HG02678 (cell line): ENCODE data around the gene CHAMP1.

ENCODE experiments used
- ATAC-seq: cut with Tn5 transposase; IDR thresholded peaks from one replicate; pipeline ENCODE4 v1.9.1; 2021; ENCODE audit warnings: mild to moderate bottlenecking, moderate library complexity; ENCODE audit not compliant: unreplicated experiment

The CHAMP1 gene

GRCh38 chr13:114296902-114297301, 17.4 kb upstream of the CHAMP1 start:
- no peak for ATAC-seq

GRCh38 chr13:114298866-114299265, 15.4 kb upstream of the CHAMP1 start:
- ATAC-seq = no peak

- no peak for ATAC-seq
Measured at GRCh38 chr13:114299604-114300305, 14.5 kb upstream of the CHAMP1 start.

GRCh38 chr13:114303700-114304327, 10.5 kb upstream of the CHAMP1 start:
- ATAC-seq = no peak

- no peak for ATAC-seq
Measured at GRCh38 chr13:114304346-114305034, 9.8 kb upstream of the CHAMP1 start.

GRCh38 chr13:114309086-114309485, 5.2 kb upstream of the CHAMP1 start:
- no peak for ATAC-seq

- ATAC-seq = no peak
Measured at GRCh38 chr13:114309806-114310410, 4.4 kb upstream of the CHAMP1 start.

- ATAC-seq = no peak
Measured at GRCh38 chr13:114310956-114311355, 3.3 kb upstream of the CHAMP1 start.

- ATAC-seq = no peak
Measured at GRCh38 chr13:114311387-114311786, 2.9 kb upstream of the CHAMP1 start.

- ATAC-seq = no peak
Measured at GRCh38 chr13:114311908-114312307, 2.4 kb upstream of the CHAMP1 start.

GRCh38 chr13:114313061-114313860, 1.0 kb upstream of the CHAMP1 start:
- no peak for ATAC-seq

GRCh38 chr13:114315074-114315785, 927 bp downstream of the CHAMP1 start:
- ATAC-seq = no peak

- no peak for ATAC-seq
Measured at GRCh38 chr13:114318624-114319023, 4.3 kb downstream of the CHAMP1 start.

GRCh38 chr13:114319441-114319913, 5.2 kb downstream of the CHAMP1 start:
- ATAC-seq = no peak

- ATAC-seq = no peak
Measured at GRCh38 chr13:114320065-114320464, 5.8 kb downstream of the CHAMP1 start.

GRCh38 chr13:114321256-114321655, 7.0 kb downstream of the CHAMP1 start:
- ATAC-seq = no peak

- no peak for ATAC-seq
Measured at GRCh38 chr13:114323349-114323748, 9.0 kb downstream of the CHAMP1 start.

GRCh38 chr13:114324334-114324733, 10.0 kb downstream of the CHAMP1 start:
- no peak for ATAC-seq

GRCh38 chr13:114325729-114326128, 11.4 kb downstream of the CHAMP1 start:
- ATAC-seq = no peak

GRCh38 chr13:114328034-114328433, 13.7 kb downstream of the CHAMP1 start:
- ATAC-seq = no peak
